ENCODE measurements around the gene COMMD6.

Gene COMMD6

GRCh38 chr13:75521956-75522355, 15.7 kb downstream of the COMMD6 start:
- no peak for DNase-seq
- Histone ChIP-seq H3K27me3 (no peaks in the 10 kb centered on the region), H3K27ac (no peak overlapping the region), H3K4me1 (no peaks in the 10 kb centered on the region), H3K9me3 (peaks cover 0 to 10% (median 0%) of the 10 kb centered on the region in 3 donors), H3K36me3 (peaks cover 0 to 12% (median 10%) of the 10 kb centered on the region in 3 donors), H3K4me3 (no peak overlapping the region)
- intact Hi-C loops (cut with DNase I; ENCODE audit: low total_unique reads), result no loop called here
- no peak for TF ChIP-seq CTCF (IDR thresholded peaks at IDR 0.05)

- no peak for DNase-seq
- no peaks in the 10 kb centered on the region for H3K27me3 ChIP-seq
- no peaks in the 10 kb centered on the region for H3K36me3 ChIP-seq
- H3K4me1 ChIP-seq, result no peaks in the 10 kb centered on the region
- intact Hi-C loops (cut with DNase I; ENCODE audit: low total_unique reads), result no loop called here
- TF ChIP-seq CTCF (IDR thresholded peaks at IDR 0.05), result no peak
- H3K4me3 ChIP-seq, result no peak overlapping the region
- H3K27ac ChIP-seq, result no peak overlapping the region
- peaks cover 0 to 10% (median 0%) of the 10 kb centered on the region in 3 donors for H3K9me3 ChIP-seq
These were observed 19.1 kb downstream of the COMMD6 start for GRCh38 chr13:75518439-75519088.

GRCh38 chr13:75514080-75514995, 23.3 kb downstream of the COMMD6 start:
- no peaks in the 10 kb centered on the region for H3K27me3 ChIP-seq
- no peak for TF ChIP-seq CTCF (IDR thresholded peaks at IDR 0.05)
- no peak overlapping the region for H3K4me3 ChIP-seq
- H3K4me1 ChIP-seq, result no peaks in the 10 kb centered on the region
- H3K36me3 ChIP-seq, result no peaks in the 10 kb centered on the region
- DNase-seq, result no peak
- intact Hi-C loops (cut with DNase I; ENCODE audit: low total_unique reads), result no loop called here
- H3K9me3 ChIP-seq, result no peaks in the 10 kb centered on the region
- H3K27ac ChIP-seq, result no peak overlapping the region

GRCh38 chr13:75513271-75513670, 24.4 kb downstream of the COMMD6 start:
- Histone ChIP-seq H3K4me1 (no peaks in the 10 kb centered on the region), H3K4me3 (no peak overlapping the region), H3K27ac (no peak overlapping the region), H3K9me3 (no peaks in the 10 kb centered on the region), H3K36me3 (no peaks in the 10 kb centered on the region), H3K27me3 (no peaks in the 10 kb centered on the region)
- intact Hi-C loops (cut with DNase I; ENCODE audit: low total_unique reads), result no loop called here
- TF ChIP-seq CTCF (IDR thresholded peaks at IDR 0.05), result no peak
- no peak for DNase-seq

GRCh38 chr13:75512253-75512652, 25.4 kb downstream of the COMMD6 start:
- Histone ChIP-seq H3K36me3 (no peaks in the 10 kb centered on the region), H3K4me1 (no peaks in the 10 kb centered on the region), H3K9me3 (no peaks in the 10 kb centered on the region), H3K4me3 (no peak overlapping the region), H3K27ac (no peak overlapping the region), H3K27me3 (no peaks in the 10 kb centered on the region)
- no peak for DNase-seq
- intact Hi-C loops (cut with DNase I; ENCODE audit: low total_unique reads), result no loop called here
- no peak for TF ChIP-seq CTCF (IDR thresholded peaks at IDR 0.05)
